HUES64 (cell line): ENCODE data around the gene TUBB4A.

Experiments
- H3K27ac ChIP-seq: 2 replicates; pipeline ENCODE4 v1.7.0; 2013; ENCODE audit warnings: low read depth, low read length, inconsistent platforms
- H3K27me3 ChIP-seq: 2 replicates; pipeline ENCODE4 v1.6.1; 2013; ENCODE audit warnings: mild to moderate bottlenecking, low read length; ENCODE audit not compliant: insufficient read depth
- H3K36me3 ChIP-seq: 2 replicates; pipeline ENCODE4 v1.6.1; 2013; ENCODE audit warnings: mild to moderate bottlenecking, low read length; ENCODE audit not compliant: insufficient read depth
- H3K4me1 ChIP-seq: 2 replicates; pipeline ENCODE4 v1.6.1; 2013; ENCODE audit warnings: mild to moderate bottlenecking, low read length, moderate library complexity; ENCODE audit not compliant: insufficient read depth
- H3K4me3 ChIP-seq: 2 replicates; pipeline ENCODE4 v1.5.1; 2013; ENCODE audit warnings: mild to moderate bottlenecking, low read length, moderate library complexity
- H3K9ac ChIP-seq: 2 replicates; pipeline ENCODE4 v1.6.1; 2013; ENCODE audit warnings: mild to moderate bottlenecking, low read depth, low read length
- H3K9me3 ChIP-seq: 2 replicates; pipeline ENCODE4 v1.6.1; 2013; ENCODE audit warnings: low read depth, low read length; ENCODE audit not compliant: insufficient read depth
- WGBS: fragments of 150-250, 120-280 bp; methylation state at CpG from one replicate; pipeline ENCODE4 v1.1.7; 2013; ENCODE audit warnings: missing lambda C conversion rate; 5-methylcytosine and 5-hydroxymethylcytosine counted together

The TUBB4A gene

DNA sequence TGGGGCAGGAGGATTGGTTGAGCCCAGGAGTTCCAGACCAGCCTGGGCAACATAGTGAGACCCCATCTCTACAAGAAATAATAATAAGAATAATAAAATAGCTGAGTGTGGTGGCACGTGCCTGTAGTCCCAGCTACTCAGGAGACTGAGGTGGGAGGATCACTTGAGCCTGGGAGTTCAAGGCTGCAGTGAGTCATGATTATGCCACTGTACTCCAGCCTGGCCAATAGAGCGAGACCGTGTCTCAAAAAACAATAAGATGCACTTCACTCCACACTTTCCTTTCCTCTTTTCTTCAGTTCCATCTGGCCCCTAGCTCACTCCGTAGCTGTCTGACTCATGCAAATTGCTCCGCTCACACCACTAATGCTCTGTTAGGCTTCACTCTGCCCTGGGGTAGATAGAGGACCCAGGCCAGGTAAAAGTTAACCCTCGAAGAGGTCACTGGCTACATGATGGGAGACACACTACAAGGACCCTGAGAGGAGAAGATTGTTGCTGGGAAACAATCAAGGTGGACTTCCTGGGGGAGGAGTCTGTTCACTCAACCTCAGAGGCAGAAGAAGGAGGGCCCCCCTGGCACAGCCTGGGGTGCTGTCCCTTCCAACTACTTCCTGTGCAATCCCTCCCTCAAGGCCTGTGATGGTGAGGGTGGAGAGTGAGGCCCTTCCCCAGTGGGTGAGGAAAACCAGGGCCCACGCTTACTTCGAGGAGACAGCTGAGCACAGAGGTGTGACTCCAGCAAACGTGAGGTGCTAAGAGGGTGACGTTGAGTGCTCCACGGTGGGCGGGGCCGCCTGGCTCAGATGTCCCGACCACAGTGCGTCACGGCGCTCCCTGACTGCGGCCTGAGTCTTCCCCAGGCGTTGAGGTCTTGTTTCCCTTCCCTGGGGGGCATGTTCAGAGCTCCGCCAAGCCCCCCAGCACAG is 19.9 kb upstream of the TUBB4A start:
- Histone ChIP-seq H3K9me3 (no peaks in the 10 kb centered on the region), H3K27ac (no peak overlapping the region), H3K27me3 (no peaks in the 10 kb centered on the region), H3K36me3 (no peaks in the 10 kb centered on the region), H3K4me1 (no peaks in the 10 kb centered on the region; the same call in 1 of the 2 replicates), H3K4me3 (no peak overlapping the region), H3K9ac (no peak overlapping the region)
- 73% methylated on average over 20 of the region's 20 CpGs for WGBS

DNA sequence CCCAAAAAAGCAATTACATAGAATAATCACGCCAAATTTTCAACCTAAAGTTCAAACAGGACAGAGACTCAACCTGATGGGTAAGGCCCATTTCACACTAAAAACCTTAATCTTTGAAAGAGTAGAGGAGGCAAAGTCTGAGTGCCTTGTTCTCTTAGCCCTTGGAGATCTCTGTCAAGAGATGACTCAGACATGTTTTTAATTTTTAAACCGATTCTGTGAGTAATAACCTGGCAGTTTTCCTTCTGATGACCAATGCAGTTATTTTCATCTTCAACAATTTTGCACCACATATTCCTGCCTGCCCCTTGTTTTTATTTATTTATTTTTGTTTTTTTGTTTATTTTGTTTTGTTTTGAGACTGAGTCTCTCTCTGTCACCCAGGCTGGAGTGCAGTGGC is 17.2 kb upstream of the TUBB4A start:
- H3K4me1 ChIP-seq: no peaks in the 10 kb centered on the region; the same call in 1 of the 2 replicates
- H3K9ac ChIP-seq: no peak overlapping the region
- H3K36me3 ChIP-seq: no peaks in the 10 kb centered on the region
- no peak overlapping the region for H3K27ac ChIP-seq
- no peaks in the 10 kb centered on the region for H3K27me3 ChIP-seq
- no peak overlapping the region for H3K4me3 ChIP-seq
- H3K9me3 ChIP-seq: no peaks in the 10 kb centered on the region
- 82% methylated on average over 2 of the region's 2 CpGs for WGBS

DNA sequence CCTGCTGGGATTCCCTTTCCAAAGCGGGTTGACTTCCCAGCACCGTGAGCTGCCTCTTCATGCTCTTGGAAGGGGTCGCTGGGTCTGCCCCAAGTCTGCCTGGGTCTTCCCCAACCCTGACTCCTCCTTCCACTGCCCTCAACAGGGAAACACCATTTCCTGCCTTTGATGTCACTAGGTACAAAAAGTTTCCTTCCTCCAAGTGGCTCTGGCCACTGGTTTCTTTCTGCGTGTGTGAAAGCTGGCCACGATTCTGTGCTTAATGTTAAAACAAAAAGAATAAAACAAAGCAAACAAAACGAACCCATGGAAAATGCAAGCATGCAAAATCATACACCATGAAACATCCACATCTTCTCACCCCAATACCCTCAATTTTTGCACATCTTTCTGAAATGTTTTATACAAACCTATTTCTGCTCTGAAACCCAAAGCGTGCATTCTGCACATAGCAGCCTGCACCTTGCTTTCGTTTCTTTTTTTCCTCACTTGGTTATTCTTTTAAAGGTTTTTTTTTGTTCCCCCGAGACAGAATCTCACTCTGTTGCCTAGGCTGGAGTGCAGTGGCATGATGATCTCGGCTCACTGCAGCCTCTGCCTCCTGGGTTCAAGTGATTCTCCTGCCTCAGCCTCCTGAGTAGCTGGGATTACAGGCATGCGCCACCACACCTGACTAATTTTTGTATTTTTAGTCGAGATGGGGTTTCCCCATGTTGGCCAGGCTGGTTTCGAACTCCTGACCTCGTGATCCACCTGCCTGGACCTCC is 16.2 kb upstream of the TUBB4A start:
- H3K36me3 ChIP-seq: no peaks in the 10 kb centered on the region
- no peaks in the 10 kb centered on the region for H3K9me3 ChIP-seq
- 67% methylated on average over 14 of the region's 14 CpGs for WGBS
- H3K9ac ChIP-seq: no peak overlapping the region
- no peaks in the 10 kb centered on the region for H3K27me3 ChIP-seq
- H3K4me1 ChIP-seq: no peaks in the 10 kb centered on the region; the same call in 1 of the 2 replicates
- H3K27ac ChIP-seq: no peak overlapping the region
- H3K4me3 ChIP-seq: no peak overlapping the region

DNA sequence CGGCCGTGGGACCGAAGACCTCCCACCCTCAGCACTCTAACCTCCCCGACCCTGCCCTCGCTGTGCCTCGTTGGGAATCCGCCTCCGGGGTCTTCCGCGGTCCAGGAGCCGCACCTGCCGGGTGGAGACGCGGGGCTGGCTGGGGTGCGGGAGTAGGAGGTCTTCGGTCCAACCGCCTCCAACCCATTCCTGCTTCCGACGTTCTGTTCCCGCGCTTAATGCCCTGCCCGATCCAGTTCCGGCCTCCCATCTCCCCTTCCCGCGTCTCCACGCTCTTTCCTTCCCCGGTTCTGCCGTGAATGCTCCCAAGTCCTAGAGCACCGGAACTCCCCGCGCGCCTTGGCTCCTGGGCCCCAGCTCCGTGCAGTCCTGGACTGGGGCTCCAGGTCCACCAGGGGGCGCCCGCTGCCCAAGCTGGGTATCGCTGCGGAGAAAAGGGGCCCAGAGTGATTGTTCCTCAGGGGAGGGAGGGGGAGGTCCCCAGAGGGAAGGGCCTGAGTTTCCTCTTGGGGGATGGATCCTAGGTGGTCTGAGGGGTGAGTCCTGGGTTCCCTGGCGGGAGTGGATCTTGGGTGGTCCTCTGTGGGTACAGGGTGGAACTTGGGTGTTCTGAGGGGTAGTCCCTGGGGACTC is 14.7 kb upstream of the TUBB4A start:
- H3K4me3 ChIP-seq: peak overlapping the region; percentile 65
- no peak overlapping the region for H3K27ac ChIP-seq
- no peaks in the 10 kb centered on the region for H3K27me3 ChIP-seq
- WGBS: 5% methylated on average over 38 of the region's 38 CpGs
- no peaks in the 10 kb centered on the region for H3K36me3 ChIP-seq
- no peaks in the 10 kb centered on the region; the same call in 1 of the 2 replicates for H3K4me1 ChIP-seq
- H3K9ac ChIP-seq: no peak overlapping the region
- no peaks in the 10 kb centered on the region for H3K9me3 ChIP-seq

DNA sequence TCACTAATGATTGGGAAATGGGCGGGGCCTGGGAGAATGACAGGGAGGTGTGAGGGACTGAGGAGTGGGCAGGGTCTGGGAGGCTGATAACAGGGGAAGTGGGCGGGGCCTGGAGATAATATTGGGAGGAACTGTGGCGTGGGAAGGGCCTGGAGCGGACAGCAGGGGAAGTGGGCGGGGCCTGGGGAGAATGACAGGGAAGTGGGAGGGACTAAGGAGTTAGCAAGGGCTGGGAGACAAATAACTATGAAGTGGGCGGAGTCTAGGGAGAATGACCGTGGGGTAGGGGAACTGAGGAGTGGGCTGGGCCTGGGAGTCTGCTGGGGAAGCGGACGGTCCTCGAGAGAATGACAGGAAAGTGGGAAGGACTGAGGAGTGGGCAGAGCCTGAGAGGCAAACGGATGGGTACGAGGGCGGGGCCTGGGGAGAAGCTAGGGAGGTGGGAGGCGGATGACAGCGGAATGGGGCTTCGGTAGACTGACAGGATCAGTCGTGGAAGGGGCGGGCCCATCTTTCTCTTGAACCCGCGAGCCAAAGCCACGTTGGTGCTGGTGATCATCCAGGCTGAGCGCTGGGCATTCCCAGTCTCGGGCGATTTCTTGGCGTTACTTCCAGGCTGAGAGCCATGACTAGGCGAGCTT is 14.0 kb upstream of the TUBB4A start:
- Histone ChIP-seq H3K4me1 (no peaks in the 10 kb centered on the region; the same call in 1 of the 2 replicates), H3K9ac (no peak overlapping the region), H3K36me3 (no peaks in the 10 kb centered on the region), H3K27me3 (no peaks in the 10 kb centered on the region), H3K9me3 (no peaks in the 10 kb centered on the region), H3K4me3 (peak overlapping the region; percentile 65), H3K27ac (no peak overlapping the region)
- WGBS: 5% methylated on average over 26 of the region's 26 CpGs

DNA sequence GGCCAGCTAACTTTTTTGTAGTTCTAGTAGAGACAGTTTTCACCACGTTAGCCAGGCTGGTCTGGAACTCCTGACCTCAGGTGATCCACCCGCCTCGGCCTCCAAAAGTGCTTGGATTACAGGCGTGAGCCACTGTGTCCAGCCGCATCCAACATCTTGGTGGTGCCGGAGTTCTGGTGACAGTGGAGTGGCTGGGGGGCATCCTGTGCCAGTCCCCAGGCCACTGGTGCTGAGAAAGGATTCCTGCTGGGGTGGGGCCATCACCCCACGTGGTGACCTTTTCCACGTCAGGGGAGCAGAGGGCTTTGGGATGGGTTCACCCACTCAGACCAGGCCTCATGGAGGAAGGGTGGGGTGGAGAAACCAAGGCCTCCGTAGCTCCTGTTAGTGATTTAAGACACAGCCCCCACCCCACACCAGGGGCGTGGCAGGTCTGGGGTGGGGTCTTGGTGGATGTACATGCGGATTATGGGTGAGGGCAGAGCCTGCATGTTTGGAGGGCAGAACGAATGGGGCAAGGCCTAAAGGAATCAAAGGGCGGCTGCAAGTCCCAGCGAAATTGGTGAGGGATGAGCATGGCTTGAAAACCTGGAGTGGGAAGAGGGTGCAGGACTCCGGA is 12.9 kb upstream of the TUBB4A start:
- no peaks in the 10 kb centered on the region for H3K36me3 ChIP-seq
- no peaks in the 10 kb centered on the region; the same call in 1 of the 2 replicates for H3K4me1 ChIP-seq
- no peak overlapping the region for H3K4me3 ChIP-seq
- no peaks in the 10 kb centered on the region for H3K9me3 ChIP-seq
- H3K27me3 ChIP-seq: no peaks in the 10 kb centered on the region
- WGBS: 85% methylated on average over 14 of the region's 15 CpGs
- no peak overlapping the region for H3K27ac ChIP-seq
- H3K9ac ChIP-seq: no peak overlapping the region

DNA sequence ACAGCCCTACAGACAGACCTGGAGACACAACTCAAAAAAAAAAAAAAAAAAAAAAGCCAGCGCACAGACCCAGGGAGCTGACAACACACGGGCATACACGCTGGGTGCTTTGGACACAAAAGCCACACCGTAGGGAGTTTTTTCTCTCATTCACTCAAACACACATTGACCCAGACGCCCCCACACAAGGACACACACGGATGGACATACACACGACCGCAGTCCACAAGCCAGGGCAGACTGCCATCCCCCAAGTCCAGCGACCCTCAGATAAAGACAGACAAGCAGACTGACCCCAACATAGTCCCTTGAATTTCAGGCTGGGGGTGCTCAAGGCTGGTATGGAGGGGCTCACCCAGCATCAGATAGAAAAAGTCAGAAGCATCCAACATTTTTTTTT is 12.0 kb upstream of the TUBB4A start:
- Histone ChIP-seq H3K4me3 (no peak overlapping the region), H3K36me3 (no peaks in the 10 kb centered on the region), H3K27me3 (no peaks in the 10 kb centered on the region), H3K27ac (no peak overlapping the region), H3K4me1 (no peaks in the 10 kb centered on the region; the same call in 1 of the 2 replicates), H3K9ac (no peak overlapping the region), H3K9me3 (no peaks in the 10 kb centered on the region)
- 83% methylated on average over 9 of the region's 9 CpGs for WGBS

DNA sequence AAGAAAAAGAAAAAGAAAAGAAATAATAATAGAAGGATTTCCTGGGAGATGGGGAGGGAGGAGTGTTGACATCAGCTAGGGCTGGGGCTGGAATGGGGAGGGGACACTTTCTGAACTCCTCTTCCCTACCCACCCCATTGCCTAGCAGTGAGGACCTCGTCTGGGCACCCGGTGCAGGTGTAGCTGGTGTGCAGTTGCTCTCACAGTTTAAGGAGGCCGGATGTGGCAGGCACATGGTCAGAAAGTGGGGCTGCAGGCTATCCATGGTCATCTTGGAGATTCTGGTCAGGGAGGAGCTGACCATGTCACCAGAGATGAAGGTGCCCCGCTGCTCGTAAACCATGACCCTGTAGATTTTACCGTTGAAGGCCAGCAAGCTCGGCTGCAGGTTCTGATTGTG is 8.5 kb upstream of the TUBB4A start:
- no peaks in the 10 kb centered on the region for H3K27me3 ChIP-seq
- whole genome bisulfite sequencing: 88% methylated on average over 7 of the region's 7 CpGs
- no peak overlapping the region for H3K27ac ChIP-seq
- no peak overlapping the region for H3K9ac ChIP-seq
- no peak overlapping the region for H3K4me3 ChIP-seq
- no peaks in the 10 kb centered on the region for H3K4me1 ChIP-seq
- no peaks in the 10 kb centered on the region for H3K9me3 ChIP-seq
- no peaks in the 10 kb centered on the region for H3K36me3 ChIP-seq

DNA sequence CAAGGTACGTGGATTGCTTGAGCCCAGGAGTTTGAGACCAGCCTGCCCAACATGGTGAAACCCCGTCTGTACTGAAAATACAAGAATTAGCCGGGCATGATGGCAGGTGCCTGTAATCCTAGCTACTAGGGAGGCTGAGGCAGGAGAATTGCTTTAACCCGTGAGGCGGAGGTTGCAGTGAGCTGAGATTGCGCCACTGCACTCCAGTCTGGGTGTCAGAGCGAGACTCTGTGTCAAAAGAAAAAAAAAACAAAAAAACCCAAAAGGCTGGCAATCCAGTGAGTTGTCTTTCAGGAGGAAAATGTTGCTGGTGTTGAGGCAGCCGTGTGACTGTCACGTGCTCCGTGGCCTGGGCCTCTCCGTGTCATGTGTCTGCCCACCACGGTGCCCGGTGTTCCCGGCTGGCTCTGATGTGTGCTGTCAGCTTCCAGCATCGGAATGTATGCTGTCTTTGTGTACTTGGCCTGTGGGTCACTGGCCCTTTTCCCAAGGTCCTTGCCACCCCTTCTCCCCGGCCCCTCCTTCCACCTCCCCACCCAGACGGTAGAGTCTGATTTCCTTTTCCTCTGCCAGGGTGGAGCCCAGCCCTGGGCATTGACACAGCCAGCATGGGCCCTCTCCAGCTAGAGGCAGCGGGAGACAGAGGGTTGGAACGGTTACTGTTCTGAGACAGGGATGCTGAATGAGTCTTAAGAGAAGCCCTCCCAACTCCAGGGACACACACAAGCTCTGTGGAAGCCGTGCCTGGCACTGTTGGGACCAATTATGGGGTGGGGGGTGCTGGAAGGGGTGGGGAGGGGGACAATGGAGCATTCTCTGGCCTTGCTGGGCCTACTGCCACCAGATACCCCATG is 7.2 kb upstream of the TUBB4A start:
- no peaks in the 10 kb centered on the region for H3K27me3 ChIP-seq
- H3K36me3 ChIP-seq: no peaks in the 10 kb centered on the region
- H3K4me3 ChIP-seq: no peak overlapping the region

More for the DNA sequence above, 7.2 kb upstream of the TUBB4A start:
- 87% methylated on average over 20 of the region's 20 CpGs for WGBS
- Histone ChIP-seq H3K27ac (no peak overlapping the region), H3K9ac (no peak overlapping the region), H3K4me1 (no peaks in the 10 kb centered on the region), H3K9me3 (no peaks in the 10 kb centered on the region)
